ENCODE measurements around the gene PPP6R3. TPM values are rescaled to one million over a fixed set of nuclear protein-coding genes. Genes with fewer than 3 reads are reported as not detected.

PPP6R3 gene
- total RNA-seq, 3 donors from 2014 or later (not counting 1 experiment from before 2014, with no cell fraction given): 148 to 176 (median 149) TPM

DNA sequence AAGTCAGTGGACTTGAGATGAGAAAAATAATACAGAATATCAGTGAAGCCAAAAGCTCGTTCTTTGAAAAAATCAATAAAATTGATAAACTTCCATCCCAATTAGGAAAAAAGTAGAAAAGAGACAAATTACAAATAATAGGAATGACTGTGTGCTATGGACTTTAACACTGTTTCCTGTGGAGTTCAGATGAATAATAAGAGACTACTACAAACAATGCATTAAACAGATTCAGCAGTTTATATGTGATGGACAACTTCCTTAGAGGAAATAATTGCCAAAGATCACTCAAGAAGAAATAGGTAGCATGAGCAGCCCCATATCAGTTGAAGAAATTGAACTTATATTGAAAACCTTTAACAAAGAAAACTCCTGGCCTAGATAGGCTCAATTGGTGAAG is 99.7 kb downstream of the PPP6R3 start:
- Mint-ChIP-seq H3K27ac (peak overlapping the region in 1 of 2 donors; percentile 73), H3K4me3 (no peak overlapping the region), H3K27me3 (ENCODE audit: low read depth in 2 of 2) (no peaks in the 10 kb centered on the region), H3K36me3 (peaks cover 11% of the 10 kb centered on the region), H3K4me1 (peaks cover 11 to 30% of the 10 kb centered on the region in 2 donors), H3K9me3 (no peaks in the 10 kb centered on the region)
- Histone ChIP-seq H3K36me3 (ENCODE audit: control insufficient read depth, insufficient read depth, low read length) (peaks cover 70% of the 10 kb centered on the region), H3K4me3 (ENCODE audit: low read length) (no peak overlapping the region), H3K27me3 (ENCODE audit: control insufficient read depth, insufficient read depth, low read length) (no peaks in the 10 kb centered on the region), H3K9me3 (ENCODE audit: control insufficient read depth, insufficient read depth, low read length) (no peaks in the 10 kb centered on the region), H3K27ac (ENCODE audit: low read length) (no peak overlapping the region), H3K4me1 (ENCODE audit: control insufficient read depth, insufficient read depth, low read length) (no peaks in the 10 kb centered on the region)
- TF ChIP-seq, protein P1, sequence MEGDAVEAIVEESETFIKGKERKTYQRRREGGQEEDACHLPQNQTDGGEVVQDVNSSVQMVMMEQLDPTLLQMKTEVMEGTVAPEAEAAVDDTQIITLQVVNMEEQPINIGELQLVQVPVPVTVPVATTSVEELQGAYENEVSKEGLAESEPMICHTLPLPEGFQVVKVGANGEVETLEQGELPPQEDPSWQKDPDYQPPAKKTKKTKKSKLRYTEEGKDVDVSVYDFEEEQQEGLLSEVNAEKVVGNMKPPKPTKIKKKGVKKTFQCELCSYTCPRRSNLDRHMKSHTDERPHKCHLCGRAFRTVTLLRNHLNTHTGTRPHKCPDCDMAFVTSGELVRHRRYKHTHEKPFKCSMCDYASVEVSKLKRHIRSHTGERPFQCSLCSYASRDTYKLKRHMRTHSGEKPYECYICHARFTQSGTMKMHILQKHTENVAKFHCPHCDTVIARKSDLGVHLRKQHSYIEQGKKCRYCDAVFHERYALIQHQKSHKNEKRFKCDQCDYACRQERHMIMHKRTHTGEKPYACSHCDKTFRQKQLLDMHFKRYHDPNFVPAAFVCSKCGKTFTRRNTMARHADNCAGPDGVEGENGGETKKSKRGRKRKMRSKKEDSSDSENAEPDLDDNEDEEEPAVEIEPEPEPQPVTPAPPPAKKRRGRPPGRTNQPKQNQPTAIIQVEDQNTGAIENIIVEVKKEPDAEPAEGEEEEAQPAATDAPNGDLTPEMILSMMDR (IDR thresholded peaks at IDR 0.05): no peak
- WGBS (ENCODE audit: insufficient coverage): no CpG with 5 or more reads among the region's 1 CpG
- no peak for ATAC-seq
- intact Hi-C loops (cut with micrococcal nuclease): no loop called here
- no peak for DNase-seq

GRCh38 chr11:68563454-68563853 is 102.9 kb downstream of the PPP6R3 start:
- no peaks in the 10 kb centered on the region for H3K27me3 ChIP-seq (ENCODE audit: control insufficient read depth, insufficient read depth, low read length)
- 94% methylated on average over 2 of the region's 2 CpGs for WGBS (ENCODE audit: insufficient coverage)
- H3K9me3 Mint-ChIP-seq: no peaks in the 10 kb centered on the region
- TF ChIP-seq, protein P1 (IDR thresholded peaks at IDR 0.05): no peak
- no peaks in the 10 kb centered on the region for H3K9me3 ChIP-seq (ENCODE audit: control insufficient read depth, insufficient read depth, low read length)
- no peaks in the 10 kb centered on the region for H3K27me3 Mint-ChIP-seq (ENCODE audit: low read depth in 2 of 2)
- no peak for DNase-seq
- ATAC-seq: no peak
- H3K4me3 Mint-ChIP-seq: no peak overlapping the region
- no peaks in the 10 kb centered on the region for H3K4me1 ChIP-seq (ENCODE audit: control insufficient read depth, insufficient read depth, low read length)
- peaks cover 78% of the 10 kb centered on the region for H3K36me3 ChIP-seq (ENCODE audit: control insufficient read depth, insufficient read depth, low read length)
- peaks cover 11% of the 10 kb centered on the region for H3K36me3 Mint-ChIP-seq
- intact Hi-C loops (cut with micrococcal nuclease): no loop called here
- H3K4me3 ChIP-seq (ENCODE audit: low read length): no peak overlapping the region
- H3K4me1 Mint-ChIP-seq: peaks cover 27 to 35% of the 10 kb centered on the region in 2 donors
- H3K27ac ChIP-seq (ENCODE audit: low read length): no peak overlapping the region
- H3K27ac Mint-ChIP-seq: peak overlapping the region in 1 of 2 donors; percentile 24

DNA sequence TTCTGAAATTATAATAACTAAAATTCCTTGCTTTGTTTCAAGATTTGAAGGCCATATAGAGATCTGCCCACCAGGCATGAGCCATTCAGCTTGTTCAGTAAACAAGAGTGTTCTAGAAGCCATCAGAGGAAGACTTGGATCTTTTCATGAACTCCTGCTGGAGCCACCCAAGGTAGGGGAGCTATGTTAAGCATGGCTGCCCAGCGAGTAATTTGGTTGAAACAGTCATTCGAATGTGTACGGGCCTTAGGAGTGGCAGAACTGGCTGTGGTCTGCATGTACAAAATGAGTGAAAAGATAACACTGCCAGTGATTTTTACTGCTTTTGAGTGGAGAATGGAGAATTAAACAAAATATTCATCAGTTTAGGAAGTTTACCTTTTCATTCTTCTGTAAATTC is 103.7 kb downstream of the PPP6R3 start:
- 96% methylated on average over 3 of the region's 3 CpGs for WGBS (ENCODE audit: insufficient coverage)
- no peaks in the 10 kb centered on the region for H3K27me3 Mint-ChIP-seq (ENCODE audit: low read depth in 2 of 2)
- ATAC-seq: no peak

More for the DNA sequence above, 103.7 kb downstream of the PPP6R3 start:
- peaks cover 27% of the 10 kb centered on the region in 2 donors for H3K4me1 Mint-ChIP-seq
- no peak overlapping the region for H3K4me3 ChIP-seq (ENCODE audit: low read length)
- H3K36me3 ChIP-seq (ENCODE audit: control insufficient read depth, insufficient read depth, low read length): peaks cover 73% of the 10 kb centered on the region
- no peaks in the 10 kb centered on the region for H3K27me3 ChIP-seq (ENCODE audit: control insufficient read depth, insufficient read depth, low read length)
- H3K4me3 Mint-ChIP-seq: no peak overlapping the region
- H3K27ac ChIP-seq (ENCODE audit: low read length): no peak overlapping the region
- peak overlapping the region in 1 of 2 donors; percentile 11 for H3K27ac Mint-ChIP-seq
- H3K9me3 Mint-ChIP-seq: no peaks in the 10 kb centered on the region
- peaks cover 11% of the 10 kb centered on the region for H3K36me3 Mint-ChIP-seq
- no peaks in the 10 kb centered on the region for H3K4me1 ChIP-seq (ENCODE audit: control insufficient read depth, insufficient read depth, low read length)
- TF ChIP-seq, protein P1 (IDR thresholded peaks at IDR 0.05): no peak
- intact Hi-C loops (cut with micrococcal nuclease): no loop called here
- DNase-seq: no peak
- no peaks in the 10 kb centered on the region for H3K9me3 ChIP-seq (ENCODE audit: control insufficient read depth, insufficient read depth, low read length)
